ENCODE results near the gene EXOC3. TPM values are rescaled to one million over a fixed set of nuclear protein-coding genes. Genes with fewer than 3 reads are reported as not detected.

EXOC3 gene
- total RNA-seq, 3 donors from 2014 or later (not counting 1 experiment from before 2014, with no cell fraction given): 89.6 to 99.9 (median 96.3) TPM

DNA sequence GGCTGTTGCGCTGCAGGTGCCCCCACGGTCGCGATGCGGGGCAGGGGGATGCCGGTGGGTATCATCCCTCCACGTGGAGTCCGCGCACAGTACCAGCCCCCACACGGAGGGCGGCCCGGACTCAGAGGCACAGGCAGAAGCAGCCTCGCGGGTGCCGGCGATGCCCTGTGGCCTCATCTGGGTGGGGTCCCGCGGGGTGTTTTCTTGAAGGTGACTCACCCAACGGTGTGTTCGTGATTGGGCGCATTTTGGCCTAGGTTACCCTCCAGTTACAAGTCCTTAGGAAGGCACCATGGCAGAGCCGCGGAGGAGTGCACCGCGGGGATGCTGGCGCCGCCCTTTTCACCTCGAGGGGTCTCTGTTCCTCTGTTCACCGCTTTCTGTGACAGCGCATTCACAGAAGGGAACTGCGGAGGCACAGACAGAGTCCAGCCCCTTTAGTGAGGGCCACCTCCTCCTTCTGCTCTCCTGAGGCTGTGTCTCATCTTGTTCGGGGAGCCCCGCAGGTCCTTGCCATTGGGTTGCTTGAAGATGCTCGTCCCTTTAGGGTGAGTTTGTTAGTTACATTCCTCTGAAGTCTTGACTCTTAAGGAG lies 21.6 kb upstream of the EXOC3 start:
- Histone ChIP-seq H3K9me3 (ENCODE audit: control insufficient read depth, insufficient read depth, low read length) (no peaks in the 10 kb centered on the region), H3K4me3 (ENCODE audit: low read length) (no peak overlapping the region), H3K36me3 (ENCODE audit: control insufficient read depth, insufficient read depth, low read length) (no peaks in the 10 kb centered on the region), H3K27ac (ENCODE audit: low read length) (no peak overlapping the region), H3K4me1 (ENCODE audit: control insufficient read depth, insufficient read depth, low read length) (peaks cover 12% of the 10 kb centered on the region), H3K27me3 (ENCODE audit: control insufficient read depth, insufficient read depth, low read length) (no peaks in the 10 kb centered on the region)
- Mint-ChIP-seq H3K36me3 (no peaks in the 10 kb centered on the region), H3K4me3 (no peak overlapping the region), H3K9me3 (peaks cover 0 to 4% of the 10 kb centered on the region in 2 donors), H3K27ac (no peak overlapping the region), H3K4me1 (peaks cover 9 to 18% of the 10 kb centered on the region in 2 donors), H3K27me3 (ENCODE audit: low read depth in 2 of 2) (peaks cover 0 to 4% of the 10 kb centered on the region in 2 donors)
- DNase-seq: no peak
- TF ChIP-seq, protein P1, sequence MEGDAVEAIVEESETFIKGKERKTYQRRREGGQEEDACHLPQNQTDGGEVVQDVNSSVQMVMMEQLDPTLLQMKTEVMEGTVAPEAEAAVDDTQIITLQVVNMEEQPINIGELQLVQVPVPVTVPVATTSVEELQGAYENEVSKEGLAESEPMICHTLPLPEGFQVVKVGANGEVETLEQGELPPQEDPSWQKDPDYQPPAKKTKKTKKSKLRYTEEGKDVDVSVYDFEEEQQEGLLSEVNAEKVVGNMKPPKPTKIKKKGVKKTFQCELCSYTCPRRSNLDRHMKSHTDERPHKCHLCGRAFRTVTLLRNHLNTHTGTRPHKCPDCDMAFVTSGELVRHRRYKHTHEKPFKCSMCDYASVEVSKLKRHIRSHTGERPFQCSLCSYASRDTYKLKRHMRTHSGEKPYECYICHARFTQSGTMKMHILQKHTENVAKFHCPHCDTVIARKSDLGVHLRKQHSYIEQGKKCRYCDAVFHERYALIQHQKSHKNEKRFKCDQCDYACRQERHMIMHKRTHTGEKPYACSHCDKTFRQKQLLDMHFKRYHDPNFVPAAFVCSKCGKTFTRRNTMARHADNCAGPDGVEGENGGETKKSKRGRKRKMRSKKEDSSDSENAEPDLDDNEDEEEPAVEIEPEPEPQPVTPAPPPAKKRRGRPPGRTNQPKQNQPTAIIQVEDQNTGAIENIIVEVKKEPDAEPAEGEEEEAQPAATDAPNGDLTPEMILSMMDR (IDR thresholded peaks at IDR 0.05): no peak
- intact Hi-C loops (cut with micrococcal nuclease): no loop called here
- no peak for ATAC-seq
- WGBS (ENCODE audit: insufficient coverage): 92% methylated on average over 33 of the region's 34 CpGs

DNA sequence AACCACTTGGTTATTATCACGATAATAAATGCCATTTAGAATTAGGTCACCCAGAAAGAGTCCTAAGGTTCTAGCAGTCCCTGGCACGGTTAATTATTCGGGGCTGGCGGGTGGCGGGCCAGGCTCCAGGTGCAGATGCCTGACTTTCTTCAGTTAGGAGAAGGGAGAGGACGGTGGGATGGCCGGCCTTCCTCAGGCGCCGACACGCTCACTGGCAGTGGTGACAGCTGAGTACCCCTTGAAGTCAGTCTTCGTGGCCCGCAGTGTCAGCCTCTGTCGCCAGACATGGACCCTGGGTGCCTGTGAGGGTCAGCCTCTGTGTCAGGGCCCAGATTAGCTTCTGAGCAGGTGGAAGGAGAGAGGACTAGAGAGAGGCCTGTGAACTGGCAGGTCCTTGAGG lies 21.1 kb upstream of the EXOC3 start:
- Histone ChIP-seq H3K9me3 (ENCODE audit: control insufficient read depth, insufficient read depth, low read length) (no peaks in the 10 kb centered on the region), H3K4me3 (ENCODE audit: low read length) (no peak overlapping the region), H3K27me3 (ENCODE audit: control insufficient read depth, insufficient read depth, low read length) (no peaks in the 10 kb centered on the region), H3K4me1 (ENCODE audit: control insufficient read depth, insufficient read depth, low read length) (peaks cover 12% of the 10 kb centered on the region), H3K36me3 (ENCODE audit: control insufficient read depth, insufficient read depth, low read length) (no peaks in the 10 kb centered on the region), H3K27ac (ENCODE audit: low read length) (no peak overlapping the region)
- Mint-ChIP-seq H3K36me3 (no peaks in the 10 kb centered on the region), H3K27me3 (ENCODE audit: low read depth in 2 of 2) (peaks cover 0 to 4% of the 10 kb centered on the region in 2 donors), H3K27ac (no peak overlapping the region), H3K9me3 (peaks cover 0 to 9% of the 10 kb centered on the region in 2 donors), H3K4me1 (peaks cover 5 to 18% of the 10 kb centered on the region in 2 donors), H3K4me3 (no peak overlapping the region)
- TF ChIP-seq, protein P1 (IDR thresholded peaks at IDR 0.05): no peak
- 94% methylated on average over 13 of the region's 13 CpGs for WGBS (ENCODE audit: insufficient coverage)
- intact Hi-C loops (cut with micrococcal nuclease): no loop called here
- no peak for DNase-seq
- no peak for ATAC-seq

DNA sequence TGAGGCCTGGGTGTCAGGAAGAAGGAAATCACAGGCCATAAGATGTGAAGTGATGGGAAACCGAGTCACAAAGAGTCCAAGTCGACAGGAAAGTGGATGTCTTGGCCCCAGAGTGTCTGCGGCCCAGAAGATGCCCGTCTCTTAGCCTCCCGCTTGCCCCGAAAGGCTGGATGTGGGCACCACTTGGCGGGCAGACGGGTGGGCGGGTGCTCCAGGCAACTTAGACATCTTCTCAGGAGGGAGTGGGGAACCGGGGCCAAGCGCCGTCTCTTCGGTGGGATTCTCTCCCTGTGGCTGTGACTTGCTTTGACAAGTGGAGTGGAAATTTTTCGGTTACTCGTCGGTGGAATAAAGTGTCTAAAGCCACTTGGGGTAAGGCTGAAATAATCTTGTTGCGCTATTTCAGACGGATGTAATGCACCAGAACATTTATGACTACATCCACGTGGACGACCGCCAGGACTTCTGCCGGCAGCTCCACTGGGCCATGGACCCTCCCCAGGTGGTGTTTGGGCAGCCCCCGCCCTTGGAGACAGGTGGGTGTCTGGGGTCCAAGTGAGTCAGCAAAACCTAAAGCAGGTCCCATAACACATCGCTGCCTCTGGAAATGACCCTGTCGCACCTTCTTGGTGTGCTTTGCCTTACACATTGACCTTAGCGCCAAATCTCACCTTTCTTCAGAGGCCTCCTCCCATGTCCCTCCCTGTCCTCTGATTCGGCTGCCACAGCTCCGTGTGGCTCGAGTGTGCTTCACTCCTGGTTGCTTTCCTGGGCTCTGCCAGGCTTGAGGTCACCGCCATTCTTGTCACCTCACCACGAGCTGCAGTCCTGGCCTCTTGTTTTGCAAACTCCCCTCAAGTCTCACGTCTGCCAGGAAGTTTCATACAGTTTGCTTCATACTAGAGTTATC lies 20.4 kb upstream of the EXOC3 start:
- ATAC-seq: no peak
- TF ChIP-seq, protein P1 (IDR thresholded peaks at IDR 0.05): no peak
- Mint-ChIP-seq H3K36me3 (no peaks in the 10 kb centered on the region), H3K9me3 (peaks cover 0 to 9% of the 10 kb centered on the region in 2 donors), H3K27me3 (ENCODE audit: low read depth in 2 of 2) (peaks cover 0 to 4% of the 10 kb centered on the region in 2 donors), H3K4me1 (peaks cover 5 to 18% of the 10 kb centered on the region in 2 donors), H3K27ac (no peak overlapping the region), H3K4me3 (no peak overlapping the region)
- Histone ChIP-seq H3K27ac (ENCODE audit: low read length) (no peak overlapping the region), H3K36me3 (ENCODE audit: control insufficient read depth, insufficient read depth, low read length) (no peaks in the 10 kb centered on the region), H3K9me3 (ENCODE audit: control insufficient read depth, insufficient read depth, low read length) (no peaks in the 10 kb centered on the region), H3K4me3 (ENCODE audit: low read length) (no peak overlapping the region), H3K4me1 (ENCODE audit: control insufficient read depth, insufficient read depth, low read length) (peaks cover 12% of the 10 kb centered on the region), H3K27me3 (ENCODE audit: control insufficient read depth, insufficient read depth, low read length) (no peaks in the 10 kb centered on the region)
- intact Hi-C loops (cut with micrococcal nuclease): no loop called here
- 88% methylated on average over 32 of the region's 32 CpGs for WGBS (ENCODE audit: insufficient coverage)
- DNase-seq: no peak

Data from natural killer cell (primary cell).